ENCODE measurements around the gene COL5A1. TPM values are rescaled to one million over a fixed set of nuclear protein-coding genes. Genes with fewer than 3 reads are reported as not detected.

Gene COL5A1
- total and polyA plus RNA-seq, 2 donors from 2014 or later = 2.4 to 23.8 TPM

DNA sequence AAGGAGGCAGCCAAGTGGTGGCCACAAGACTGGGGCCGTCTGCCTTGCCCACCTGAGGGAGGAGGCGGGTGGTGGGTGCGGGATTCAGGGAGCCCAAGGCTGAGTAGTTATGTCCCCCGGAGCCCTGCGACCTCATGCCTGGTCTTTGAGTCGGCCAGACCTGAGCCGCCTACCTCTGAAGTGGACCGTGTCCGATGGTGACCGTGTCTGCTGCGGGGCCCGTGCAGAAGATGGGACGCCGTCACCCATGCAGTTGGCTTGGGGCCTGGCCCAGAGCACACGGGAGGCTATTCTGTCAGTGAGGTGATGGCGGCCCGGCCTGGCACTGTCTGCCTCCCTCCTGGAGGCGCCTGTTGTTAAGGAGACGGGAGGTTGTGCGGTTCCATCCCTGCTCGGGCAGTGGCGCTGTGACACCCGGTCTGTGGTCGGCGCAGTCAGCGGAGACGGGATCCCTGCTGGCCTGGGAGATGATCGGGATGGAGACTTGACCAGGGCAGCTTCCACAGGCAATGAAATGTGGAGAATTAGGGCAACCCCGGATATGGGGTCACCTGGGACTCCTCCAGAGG lies 176.5 kb downstream of the COL5A1 start:
- no peak overlapping the region for H3K27ac ChIP-seq (ENCODE audit: low read depth in 2 of 2, low read length in 2 of 2)
- TF ChIP-seq, protein P1, sequence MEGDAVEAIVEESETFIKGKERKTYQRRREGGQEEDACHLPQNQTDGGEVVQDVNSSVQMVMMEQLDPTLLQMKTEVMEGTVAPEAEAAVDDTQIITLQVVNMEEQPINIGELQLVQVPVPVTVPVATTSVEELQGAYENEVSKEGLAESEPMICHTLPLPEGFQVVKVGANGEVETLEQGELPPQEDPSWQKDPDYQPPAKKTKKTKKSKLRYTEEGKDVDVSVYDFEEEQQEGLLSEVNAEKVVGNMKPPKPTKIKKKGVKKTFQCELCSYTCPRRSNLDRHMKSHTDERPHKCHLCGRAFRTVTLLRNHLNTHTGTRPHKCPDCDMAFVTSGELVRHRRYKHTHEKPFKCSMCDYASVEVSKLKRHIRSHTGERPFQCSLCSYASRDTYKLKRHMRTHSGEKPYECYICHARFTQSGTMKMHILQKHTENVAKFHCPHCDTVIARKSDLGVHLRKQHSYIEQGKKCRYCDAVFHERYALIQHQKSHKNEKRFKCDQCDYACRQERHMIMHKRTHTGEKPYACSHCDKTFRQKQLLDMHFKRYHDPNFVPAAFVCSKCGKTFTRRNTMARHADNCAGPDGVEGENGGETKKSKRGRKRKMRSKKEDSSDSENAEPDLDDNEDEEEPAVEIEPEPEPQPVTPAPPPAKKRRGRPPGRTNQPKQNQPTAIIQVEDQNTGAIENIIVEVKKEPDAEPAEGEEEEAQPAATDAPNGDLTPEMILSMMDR (IDR thresholded peaks at IDR 0.05; ENCODE audit: borderline replicate concordance, extremely low read depth, insufficient read depth) = no peak
- DNase-seq (no peak), FAIRE-seq (no peak)
- no peak overlapping the region for H3K4me3 ChIP-seq (ENCODE audit: low read length in 3 of 3)
- no peaks in the 10 kb centered on the region for H3K27me3 ChIP-seq (ENCODE audit: control insufficient read depth, insufficient read depth, low read length)
- H3K4me1 ChIP-seq (ENCODE audit: control insufficient read depth in 2 of 3, insufficient read depth in 2 of 3, low read depth in 1 of 3, low read length in 3 of 3) = no peaks in the 10 kb centered on the region
- H3K9ac ChIP-seq (ENCODE audit: low read length in 3 of 3) = no peak overlapping the region
- no peaks in the 10 kb centered on the region for H3K9me3 ChIP-seq (ENCODE audit: control insufficient read depth in 2 of 3, insufficient read depth in 1 of 3, low read length in 3 of 3)
- H3K36me3 ChIP-seq (ENCODE audit: control insufficient read depth in 2 of 3, insufficient read depth in 3 of 3, low read length in 3 of 3) = no peaks in the 10 kb centered on the region
- intact Hi-C loops (cut with DNase I) = no loop called here

DNA sequence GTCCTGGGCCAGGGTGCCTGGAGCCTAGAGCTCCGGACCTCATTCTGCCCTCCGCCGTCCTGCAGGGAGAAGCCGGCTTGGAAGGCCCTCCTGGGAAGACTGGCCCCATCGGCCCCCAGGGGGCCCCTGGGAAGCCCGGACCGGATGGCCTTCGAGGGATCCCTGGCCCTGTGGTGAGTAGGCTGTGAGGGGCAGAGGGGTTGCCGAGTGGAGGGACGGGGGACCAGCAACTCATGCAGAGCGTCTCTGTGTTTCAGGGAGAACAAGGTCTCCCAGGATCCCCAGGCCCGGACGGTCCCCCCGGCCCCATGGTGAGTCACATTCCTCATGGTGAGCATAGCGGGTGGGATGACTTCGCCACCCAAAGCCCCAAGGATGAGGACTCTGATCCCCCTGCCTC lies 177.0 kb downstream of the COL5A1 start:
- no peak for DNase-seq
- intact Hi-C loops (cut with DNase I) = no loop called here
- no peaks in the 10 kb centered on the region for H3K4me1 ChIP-seq (ENCODE audit: control insufficient read depth in 2 of 3, insufficient read depth in 2 of 3, low read depth in 1 of 3, low read length in 3 of 3)
- H3K27me3 ChIP-seq (ENCODE audit: control insufficient read depth, insufficient read depth, low read length) = no peaks in the 10 kb centered on the region
- no peak overlapping the region for H3K9ac ChIP-seq (ENCODE audit: low read length in 3 of 3)
- H3K27ac ChIP-seq (ENCODE audit: low read depth in 2 of 2, low read length in 2 of 2) = no peak overlapping the region
- peaks cover 0 to 1% (median 0%) of the 10 kb centered on the region in 3 donors for H3K36me3 ChIP-seq (ENCODE audit: control insufficient read depth in 2 of 3, insufficient read depth in 3 of 3, low read length in 3 of 3)
- no peak overlapping the region for H3K4me3 ChIP-seq (ENCODE audit: low read length in 3 of 3)
- TF ChIP-seq, protein P1 (IDR thresholded peaks at IDR 0.05; ENCODE audit: borderline replicate concordance, extremely low read depth, insufficient read depth) = no peak
- FAIRE-seq = no peak
- H3K9me3 ChIP-seq (ENCODE audit: control insufficient read depth in 2 of 3, insufficient read depth in 1 of 3, low read length in 3 of 3) = peaks cover 0 to under 1% (median 0%) of the 10 kb centered on the region in 3 donors

DNA sequence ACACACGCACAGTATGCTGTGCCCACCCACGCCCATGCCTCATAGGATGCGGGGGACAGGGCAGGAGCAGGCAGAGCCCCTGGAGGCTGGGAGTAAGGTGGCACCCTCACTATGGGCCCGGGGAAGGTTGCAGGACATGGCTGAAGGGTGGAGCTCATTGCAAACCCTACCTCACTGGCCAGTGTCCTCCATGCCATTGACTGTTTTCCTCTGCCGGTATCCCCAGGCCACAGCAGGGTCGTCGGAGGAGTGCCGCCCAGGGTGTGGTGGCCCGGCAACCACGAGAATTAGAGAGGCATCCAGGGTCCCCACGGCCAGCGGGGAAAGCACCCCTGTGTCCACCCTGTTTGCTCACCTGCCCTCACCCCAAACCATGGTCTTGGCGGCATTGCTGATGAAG lies 179.3 kb downstream of the COL5A1 start:
- no peak for FAIRE-seq
- Histone ChIP-seq H3K4me1 (ENCODE audit: control insufficient read depth in 2 of 3, insufficient read depth in 2 of 3, low read depth in 1 of 3, low read length in 3 of 3) (no peaks in the 10 kb centered on the region), H3K9ac (ENCODE audit: low read length in 3 of 3) (no peak overlapping the region), H3K9me3 (ENCODE audit: control insufficient read depth in 2 of 3, insufficient read depth in 1 of 3, low read length in 3 of 3) (peaks cover 0 to 2% (median 0%) of the 10 kb centered on the region in 3 donors), H3K27ac (ENCODE audit: low read depth in 2 of 2, low read length in 2 of 2) (no peak overlapping the region), H3K36me3 (ENCODE audit: control insufficient read depth in 2 of 3, insufficient read depth in 3 of 3, low read length in 3 of 3) (peaks cover 0 to 3% (median 0%) of the 10 kb centered on the region in 3 donors), H3K27me3 (ENCODE audit: control insufficient read depth, insufficient read depth, low read length) (no peaks in the 10 kb centered on the region), H3K4me3 (ENCODE audit: low read length in 3 of 3) (no peak overlapping the region)
- TF ChIP-seq, protein P1 (IDR thresholded peaks at IDR 0.05; ENCODE audit: borderline replicate concordance, extremely low read depth, insufficient read depth) = no peak
- DNase-seq = no peak
- intact Hi-C loops (cut with DNase I) = no loop called here

DNA sequence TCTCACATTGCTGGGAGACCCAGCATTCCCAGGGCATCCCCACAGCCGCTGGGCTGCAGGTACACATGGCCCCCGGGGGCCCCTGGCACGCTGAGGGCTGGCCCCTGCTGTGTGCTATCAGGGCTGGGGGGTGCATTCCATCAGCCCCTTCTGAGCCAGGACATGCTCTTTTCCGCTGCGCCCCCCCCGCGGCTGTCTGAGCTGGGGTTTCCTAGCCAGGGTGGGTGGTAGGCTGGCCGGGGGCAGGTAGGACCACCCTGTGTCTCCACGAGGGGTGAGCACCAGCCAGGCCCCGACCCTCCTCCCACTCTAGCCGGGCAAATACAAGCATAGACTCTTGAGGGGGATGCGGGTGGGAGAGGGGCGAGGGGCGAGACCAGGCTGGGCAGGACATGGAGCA lies 180.9 kb downstream of the COL5A1 start:
- DNase-seq = no peak
- FAIRE-seq = no peak

More for the DNA sequence above, 180.9 kb downstream of the COL5A1 start:
- H3K4me3 ChIP-seq (ENCODE audit: low read length in 3 of 3) = no peak overlapping the region
- no peak overlapping the region for H3K9ac ChIP-seq (ENCODE audit: low read length in 3 of 3)
- intact Hi-C loops (cut with DNase I) = no loop called here
- TF ChIP-seq, protein P1 (IDR thresholded peaks at IDR 0.05; ENCODE audit: borderline replicate concordance, extremely low read depth, insufficient read depth) = no peak
- no peaks in the 10 kb centered on the region for H3K27me3 ChIP-seq (ENCODE audit: control insufficient read depth, insufficient read depth, low read length)
- H3K4me1 ChIP-seq (ENCODE audit: control insufficient read depth in 2 of 3, insufficient read depth in 2 of 3, low read depth in 1 of 3, low read length in 3 of 3) = no peaks in the 10 kb centered on the region
- peaks cover 0 to 2% (median 0%) of the 10 kb centered on the region in 3 donors for H3K9me3 ChIP-seq (ENCODE audit: control insufficient read depth in 2 of 3, insufficient read depth in 1 of 3, low read length in 3 of 3)
- no peak overlapping the region for H3K27ac ChIP-seq (ENCODE audit: low read depth in 2 of 2, low read length in 2 of 2)
- H3K36me3 ChIP-seq (ENCODE audit: control insufficient read depth in 2 of 3, insufficient read depth in 3 of 3, low read length in 3 of 3) = peaks cover 0 to 3% (median 0%) of the 10 kb centered on the region in 3 donors
